Measurements from ENCODE around the gene PLEKHH3.

PLEKHH3 gene, protein sequence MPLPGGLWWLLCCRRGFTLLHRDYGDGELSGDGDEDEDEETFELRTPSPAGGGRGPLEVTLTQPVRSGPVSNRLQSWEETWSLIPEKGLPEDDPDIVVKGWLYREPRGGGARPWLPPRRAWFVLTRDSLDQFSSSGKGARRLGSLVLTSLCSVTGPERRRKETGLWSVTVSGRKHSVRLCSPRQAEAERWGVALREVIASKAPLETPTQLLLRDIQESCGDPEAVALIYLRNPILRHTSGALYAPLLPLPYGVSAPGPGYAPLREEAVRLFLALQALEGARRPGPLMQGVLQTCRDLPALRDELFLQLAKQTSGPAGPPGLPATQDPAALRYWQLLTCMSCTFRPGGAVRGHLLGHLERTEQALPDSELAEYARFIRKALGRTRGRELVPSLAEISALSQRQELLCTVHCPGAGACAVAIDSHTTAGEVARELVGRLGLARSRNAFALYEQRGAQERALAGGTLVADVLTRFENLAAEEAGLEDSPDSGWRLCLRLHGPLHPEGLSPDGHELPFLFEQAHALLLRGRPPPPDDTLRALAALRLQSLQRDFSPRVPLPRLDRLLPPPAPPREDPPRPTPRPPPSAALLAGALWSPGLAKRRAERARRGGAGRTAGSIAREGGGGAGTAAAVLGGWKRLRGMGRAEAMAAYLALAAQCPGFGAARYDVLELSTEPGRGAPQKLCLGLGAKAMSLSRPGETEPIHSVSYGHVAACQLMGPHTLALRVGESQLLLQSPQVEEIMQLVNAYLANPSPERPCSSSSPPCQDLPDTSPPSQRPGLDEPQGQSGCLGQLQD

DNA sequence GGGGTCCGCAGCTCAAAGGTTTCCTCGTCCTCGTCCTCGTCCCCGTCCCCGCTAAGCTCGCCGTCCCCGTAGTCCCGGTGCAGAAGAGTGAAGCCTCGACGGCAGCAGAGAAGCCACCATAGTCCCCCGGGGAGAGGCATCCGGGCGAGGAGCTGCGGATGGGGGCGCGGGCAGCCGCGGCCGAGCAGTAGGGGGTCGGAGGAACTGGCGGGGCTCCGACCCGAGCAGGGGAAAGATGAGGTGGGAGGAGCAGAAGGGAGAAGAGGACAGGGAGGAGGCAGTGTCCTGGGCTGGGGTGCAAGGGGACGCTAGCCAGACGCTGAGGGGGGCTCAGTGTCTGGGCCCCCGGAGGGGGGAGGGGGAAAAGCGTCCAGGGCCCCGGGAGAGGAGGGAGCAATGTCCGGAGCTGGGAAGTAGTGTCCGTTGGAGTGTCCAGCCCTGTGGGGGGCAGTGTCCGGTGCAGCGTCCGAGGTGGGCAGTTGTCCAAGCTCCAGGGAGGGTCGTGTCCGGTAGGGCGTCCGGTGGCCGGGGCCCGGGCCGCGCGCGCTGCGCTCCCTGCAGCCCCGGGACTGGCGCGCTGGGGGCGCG, at the start of gene PLEKHH3:
TSS of gene PLEKHH3 (minus strand) at position 571 of the 588 bp plus-strand sequence. CDS start at position 140, 431 bp downstream.
- peak; percentile 42 for DNase-seq

DNA sequence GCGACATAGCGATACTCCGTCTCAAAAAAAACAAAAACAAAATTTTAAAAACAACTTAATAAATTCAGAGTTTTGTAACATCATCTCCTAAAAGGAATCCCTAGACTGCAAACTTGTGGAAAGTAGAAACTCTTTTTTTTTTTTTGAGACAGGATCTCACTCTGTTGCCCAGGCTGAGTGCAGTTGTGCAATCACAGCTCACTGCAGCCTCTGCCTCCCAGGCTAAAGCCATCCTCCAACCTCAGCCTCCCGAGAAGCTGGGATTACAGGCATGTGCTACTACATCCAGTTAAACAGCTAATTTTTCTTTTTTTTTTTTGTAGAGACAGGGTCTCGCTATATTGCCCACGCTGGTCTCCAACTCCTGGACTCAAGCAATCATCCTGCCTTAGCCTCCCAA, 48.3 kb upstream of the PLEKHH3 start:
- no peak for DNase-seq

DNA sequence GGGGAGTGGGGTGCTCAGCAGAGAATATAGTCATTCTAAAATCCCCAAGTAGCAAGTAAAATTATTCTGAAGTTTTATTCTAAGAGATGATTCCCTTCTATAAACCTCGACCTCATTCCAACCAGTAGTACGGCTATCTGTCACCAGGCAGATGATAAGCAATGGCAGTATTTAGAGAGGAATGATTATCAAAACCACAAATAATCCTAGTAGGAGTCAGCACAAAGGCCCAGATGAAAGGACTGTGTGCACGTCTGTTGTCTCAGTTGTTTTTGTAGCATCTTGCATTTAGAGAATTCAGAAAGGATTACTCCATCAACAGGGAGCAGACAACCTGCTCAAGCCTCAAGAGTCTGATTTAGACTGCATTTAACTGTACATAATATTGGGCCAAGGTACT, 46.8 kb upstream of the PLEKHH3 start:
- no peak for DNase-seq

DNA sequence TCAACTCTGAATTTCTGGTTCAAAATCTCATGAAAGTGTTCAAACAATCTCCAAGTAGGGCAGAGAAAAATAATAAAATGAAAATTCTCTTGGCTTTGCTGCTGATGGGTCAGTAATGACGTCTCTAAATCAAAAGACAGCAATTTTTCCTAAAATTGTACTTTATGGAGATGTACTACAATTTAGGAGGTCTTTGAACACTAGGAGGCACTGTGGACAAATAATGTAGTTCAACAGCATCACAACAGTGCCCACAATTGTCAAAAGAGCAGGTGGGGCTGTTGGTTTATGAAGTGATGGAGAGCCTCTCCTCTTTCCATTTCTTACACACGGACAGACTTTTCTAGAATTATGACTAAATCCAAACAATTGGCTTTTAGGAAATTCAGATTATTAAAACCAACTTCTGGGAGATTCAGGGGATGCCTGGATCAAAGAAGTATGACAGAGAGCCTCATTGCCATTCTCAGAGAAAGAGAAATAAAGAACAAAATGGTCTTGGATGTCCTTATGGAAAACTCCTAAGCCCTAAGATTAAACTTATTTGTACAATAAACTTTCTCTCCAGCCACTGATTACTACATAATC, 44.3 kb upstream of the PLEKHH3 start:
- DNase-seq, result peak; percentile 64

DNA sequence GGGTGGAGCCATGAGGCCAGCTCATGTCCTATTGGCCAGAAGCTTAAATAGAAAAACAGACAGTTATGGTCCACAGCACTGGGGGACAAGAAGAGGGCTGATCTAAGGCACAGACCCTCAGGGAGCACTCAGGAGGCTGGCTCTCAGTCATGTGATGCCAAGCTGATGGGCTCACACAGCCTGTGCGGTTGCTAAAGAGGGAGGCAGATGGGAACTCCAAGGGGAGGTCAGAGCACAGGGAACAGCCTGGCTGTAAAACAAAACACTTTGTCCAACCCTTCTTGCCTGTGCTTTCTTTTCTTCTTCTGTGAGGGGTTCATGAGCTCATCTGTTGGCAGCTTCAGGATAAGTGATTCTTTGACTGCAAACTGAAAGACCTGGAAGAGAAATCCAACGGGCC, 32.8 kb upstream of the PLEKHH3 start:
- no peak for DNase-seq

DNA sequence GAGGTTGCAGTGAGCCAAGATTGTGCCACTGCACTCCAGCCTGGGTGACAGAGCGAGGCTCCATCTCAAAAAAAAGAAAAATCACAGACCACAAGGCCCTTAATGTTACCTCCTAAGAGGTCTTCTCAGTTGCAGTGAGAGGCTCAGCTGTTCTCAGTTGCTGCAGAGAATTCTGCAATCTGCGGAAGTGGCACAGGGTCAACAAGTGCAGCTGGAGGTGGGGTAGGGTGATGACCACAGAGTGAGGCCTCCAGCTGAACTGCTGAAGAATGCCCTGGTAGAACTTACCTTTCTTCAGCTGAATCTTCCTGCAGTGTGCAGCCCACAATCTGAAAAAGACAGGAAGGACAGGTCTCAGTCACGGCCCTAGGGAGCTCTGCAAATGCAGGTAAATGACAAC, 31.8 kb upstream of the PLEKHH3 start:
- DNase-seq, result no peak

DNA sequence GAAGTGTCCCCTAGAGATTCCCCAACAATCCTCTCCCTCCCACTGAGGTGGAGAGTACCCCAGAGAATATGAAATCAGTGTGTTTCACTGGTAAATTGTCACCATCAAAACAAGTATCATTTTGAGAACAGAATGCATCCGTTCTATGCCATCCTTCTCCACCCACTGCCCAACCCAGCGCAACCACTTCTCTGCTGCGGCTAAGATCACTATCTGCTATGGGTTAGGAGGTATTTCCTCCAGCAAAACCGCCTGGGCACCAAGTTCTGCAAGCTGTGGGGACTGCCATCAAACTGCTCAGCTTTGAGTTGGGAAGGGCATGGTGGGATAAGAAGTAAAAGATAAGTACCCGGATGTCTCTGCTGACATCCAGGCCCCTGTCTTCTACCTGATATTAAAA, 29.9 kb upstream of the PLEKHH3 start:
- DNase-seq, result no peak

DNA sequence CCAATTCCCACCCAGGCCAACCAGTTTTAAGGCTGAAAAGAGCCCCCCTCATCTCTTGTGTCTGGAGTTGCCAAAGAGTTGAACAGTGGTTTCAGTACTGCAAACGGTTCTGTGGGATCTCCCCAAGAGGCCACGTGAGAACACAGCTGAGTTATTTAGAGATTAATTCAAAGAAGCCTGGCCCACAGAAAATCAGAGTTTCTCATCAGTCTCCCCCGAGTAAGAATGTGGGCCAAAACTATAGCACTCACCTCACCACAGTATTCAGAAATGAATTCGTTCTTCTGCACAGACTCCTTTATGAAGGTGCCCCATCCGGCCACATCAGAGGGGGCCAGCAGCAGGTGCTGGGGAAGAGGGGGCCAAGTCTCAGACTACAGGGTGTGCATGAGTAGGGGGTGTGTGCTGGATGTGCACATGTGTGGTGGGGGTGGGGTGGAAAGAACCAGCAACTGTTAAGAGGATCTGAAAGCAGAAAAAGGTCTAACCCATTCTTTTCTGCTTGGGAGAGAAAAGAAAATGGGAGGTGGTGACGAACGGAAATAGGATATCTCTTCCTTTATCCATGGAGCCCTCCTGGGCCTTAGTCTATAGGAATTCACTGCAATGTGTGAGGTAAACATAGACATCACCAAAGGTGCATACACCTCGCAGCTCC, 28.2 kb upstream of the PLEKHH3 start:
- no peak for DNase-seq

DNA sequence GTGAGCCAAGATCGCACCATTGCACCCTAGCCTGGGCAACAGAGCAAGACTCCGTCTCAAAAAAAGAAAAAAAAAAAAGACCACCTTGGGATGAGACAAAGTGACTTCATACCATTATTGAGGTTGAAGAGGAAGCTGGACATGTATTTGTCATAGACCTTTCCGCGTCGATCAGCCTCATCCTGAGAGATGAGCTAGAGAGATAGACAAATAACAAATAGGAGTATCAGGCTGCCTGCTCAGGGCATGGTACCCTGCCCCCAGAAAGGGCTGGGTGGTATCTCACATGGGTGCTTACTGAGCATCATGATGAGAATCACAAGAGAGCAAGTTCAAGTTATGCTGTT, 27.7 kb upstream of the PLEKHH3 start:
- no peak for DNase-seq

DNA sequence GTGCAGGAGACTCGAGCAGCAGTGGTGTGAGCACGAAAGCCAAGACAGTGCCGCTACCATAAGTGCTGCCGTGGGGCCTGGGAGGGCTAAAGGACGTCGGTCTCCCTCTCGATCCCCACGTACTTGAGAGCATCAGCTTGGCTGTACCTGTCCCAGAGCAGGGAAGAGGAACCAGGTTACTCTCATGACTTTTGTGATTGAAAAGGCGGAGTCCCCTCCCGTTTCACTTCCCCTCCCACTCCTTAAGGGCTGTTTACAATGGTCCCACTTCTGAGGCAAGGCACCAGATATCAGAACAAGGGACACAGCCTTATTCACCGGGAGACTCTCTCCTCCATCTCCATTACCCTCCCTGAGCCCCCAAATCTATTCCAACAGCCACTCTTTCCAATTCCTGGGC, 25.7 kb upstream of the PLEKHH3 start:
- DNase-seq, result no peak

DNA sequence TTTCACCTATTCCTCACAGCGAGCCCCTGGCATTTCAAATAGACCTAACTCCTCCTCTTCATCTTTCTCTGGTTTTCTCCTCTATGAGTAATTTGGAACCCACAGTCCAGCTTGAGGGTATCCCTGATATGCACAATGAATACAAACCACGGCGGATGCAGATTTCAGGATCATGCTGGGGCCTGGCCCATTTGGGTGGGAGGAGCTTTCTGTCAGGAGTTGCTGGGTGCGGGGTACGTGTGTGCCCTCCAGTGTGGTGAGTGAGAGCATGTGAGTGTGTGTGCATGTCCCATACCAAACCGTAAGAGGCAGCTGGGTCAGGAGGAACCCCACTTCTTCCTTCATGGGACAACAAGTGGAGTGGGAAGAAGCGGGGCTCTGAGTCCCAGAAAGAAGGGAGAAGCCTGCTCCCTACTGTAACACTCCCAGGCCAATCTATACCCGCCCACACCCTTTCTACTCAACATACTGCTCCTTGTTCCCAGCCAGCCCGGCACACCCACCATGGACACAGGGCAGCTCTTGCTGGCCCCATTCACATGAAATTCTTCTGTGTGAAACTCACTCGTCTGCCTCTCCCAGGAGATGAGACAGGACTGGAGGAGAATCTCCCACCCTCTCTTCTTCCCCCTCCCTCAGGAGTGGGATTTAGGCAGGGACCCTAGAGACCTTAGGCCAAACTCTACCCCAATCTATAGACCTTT, 23.9 kb upstream of the PLEKHH3 start:
- no peak for DNase-seq

DNA sequence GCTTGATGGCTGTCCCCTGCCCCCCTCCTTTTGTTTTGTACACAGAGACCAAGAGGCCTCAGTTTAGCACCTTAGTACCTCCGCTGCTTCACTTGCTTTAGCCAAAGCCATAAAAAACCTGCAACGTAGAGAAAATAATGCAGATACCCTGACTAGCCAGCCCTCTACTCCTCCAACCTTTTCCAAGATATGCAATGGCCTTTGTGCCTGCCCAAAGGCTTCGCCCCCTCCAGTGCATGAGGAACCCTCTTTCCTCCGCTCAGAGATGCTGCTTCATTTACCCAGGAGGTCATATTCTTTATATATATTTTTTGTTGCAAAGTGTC, 22.6 kb upstream of the PLEKHH3 start:
- DNase-seq, result no peak

DNA sequence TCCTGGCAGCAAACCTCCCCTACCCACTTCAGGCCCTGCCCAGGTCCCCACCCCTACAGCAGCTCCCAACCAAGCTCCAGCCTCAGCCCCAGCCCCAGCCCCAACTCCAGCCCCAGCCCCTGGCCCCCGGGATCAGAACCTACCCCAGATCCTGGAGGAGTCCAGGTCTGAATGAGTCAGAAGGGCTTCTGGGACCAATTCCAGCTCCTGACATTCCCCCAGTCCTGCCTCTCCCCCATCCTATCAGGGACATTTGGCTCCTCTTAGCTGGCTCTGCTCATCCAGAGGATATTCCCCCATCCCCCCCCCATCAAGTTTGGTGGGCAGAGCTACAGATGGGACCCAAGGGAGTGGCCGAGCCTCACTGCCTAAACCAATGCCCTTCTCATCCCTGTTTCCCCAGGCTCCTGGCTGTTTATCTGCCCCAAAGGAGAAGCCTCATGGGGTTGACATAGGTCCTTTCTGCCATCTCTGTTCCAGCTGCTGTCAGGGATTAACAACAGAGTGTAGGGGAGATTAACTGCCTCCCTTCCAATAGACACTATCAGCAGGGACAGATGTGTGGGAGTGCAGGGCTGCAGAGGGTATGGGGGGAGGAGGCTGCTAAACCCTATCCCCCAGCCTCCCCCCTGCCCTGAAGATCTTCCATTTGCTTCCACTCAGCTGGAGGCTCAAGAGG, 22.1 kb upstream of the PLEKHH3 start:
- no peak for DNase-seq

DNA sequence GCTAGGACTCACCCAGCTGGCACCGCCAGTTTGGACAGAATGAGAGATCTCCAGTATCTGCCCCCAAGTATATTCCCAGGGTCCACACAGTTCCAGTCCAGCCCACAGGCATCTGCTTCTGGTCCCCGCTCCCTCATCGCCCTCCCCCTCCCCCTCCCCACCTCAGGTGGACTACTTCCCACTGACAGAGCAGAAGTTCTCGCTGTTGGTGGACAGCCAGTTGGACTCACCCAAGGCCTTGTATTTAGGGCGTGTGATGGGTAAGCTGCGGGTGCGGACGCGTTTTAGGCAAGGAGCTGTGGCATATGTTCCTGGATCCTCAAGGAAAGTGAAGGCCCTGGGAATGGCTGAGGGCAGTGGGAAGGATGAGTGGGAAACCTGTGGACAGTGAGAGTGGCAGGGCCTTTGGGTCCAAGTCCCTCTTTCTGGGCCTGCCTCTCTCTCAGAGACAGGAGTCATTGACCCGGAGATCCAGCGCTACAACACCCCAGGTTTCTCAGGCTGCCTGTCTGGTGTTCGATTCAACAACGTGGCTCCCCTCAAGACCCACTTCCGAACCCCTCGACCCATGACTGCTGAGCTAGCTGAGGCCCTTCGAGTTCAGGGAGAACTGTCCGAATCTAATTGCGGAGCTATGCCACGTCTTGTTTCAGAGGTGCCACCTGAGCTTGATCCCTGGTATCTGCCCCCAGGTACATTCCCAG, 20.5 kb upstream of the PLEKHH3 start:
- no peak for DNase-seq

DNA sequence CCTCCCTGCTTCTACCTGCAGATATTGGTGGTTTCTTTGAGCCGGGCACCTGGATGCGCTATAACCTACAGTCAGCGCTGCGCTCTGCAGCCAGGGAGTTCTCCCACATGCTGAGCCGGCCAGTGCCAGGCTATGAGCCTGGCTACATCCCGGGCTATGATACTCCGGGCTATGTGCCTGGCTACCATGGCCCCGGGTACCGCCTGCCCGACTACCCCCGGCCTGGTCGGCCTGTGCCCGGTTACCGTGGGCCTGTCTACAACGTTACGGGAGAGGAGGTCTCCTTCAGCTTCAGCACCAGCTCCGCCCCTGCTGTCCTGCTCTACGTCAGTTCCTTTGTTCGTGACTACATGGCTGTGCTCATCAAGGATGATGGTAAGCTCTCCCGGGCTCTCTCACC, 18.7 kb upstream of the PLEKHH3 start:
- DNase-seq, result no peak

DNA sequence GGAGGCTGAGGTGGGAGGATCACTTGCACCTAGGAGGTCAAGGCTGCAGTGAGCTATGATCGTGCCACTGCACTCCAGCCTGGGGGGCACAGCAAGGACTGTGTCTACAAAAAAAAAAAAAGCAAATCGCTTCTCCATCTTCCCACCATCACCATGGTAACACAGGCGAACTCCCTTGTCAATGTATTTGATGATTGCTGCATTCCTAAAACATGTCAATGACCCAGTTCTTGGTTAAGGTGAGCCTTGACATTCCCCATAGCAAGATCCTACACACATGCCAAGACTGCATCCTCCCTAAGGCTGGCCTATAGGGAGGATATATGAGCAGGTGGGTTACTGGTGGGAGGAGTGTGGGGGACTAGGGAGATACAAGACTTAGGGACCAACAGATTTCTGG, 17.7 kb upstream of the PLEKHH3 start:
- no peak for DNase-seq

DNA sequence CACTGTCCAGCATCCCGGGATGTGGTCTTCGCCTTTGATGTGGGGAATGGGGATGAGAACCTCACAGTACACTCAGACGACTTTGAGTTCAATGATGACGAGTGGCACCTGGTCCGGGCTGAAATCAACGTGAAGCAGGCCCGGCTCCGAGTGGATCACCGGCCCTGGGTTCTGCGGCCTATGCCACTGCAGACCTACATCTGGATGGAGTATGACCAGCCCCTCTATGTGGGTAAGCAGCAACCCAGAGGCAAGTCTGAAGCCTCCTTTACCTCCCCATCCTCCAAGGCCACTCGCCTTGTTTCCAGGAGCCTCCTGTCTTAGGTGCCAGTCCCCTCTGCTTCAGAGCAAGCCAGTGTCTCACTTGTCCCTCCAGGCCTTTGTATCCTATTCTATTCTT, 15.7 kb upstream of the PLEKHH3 start:
- DNase-seq, result no peak

DNA sequence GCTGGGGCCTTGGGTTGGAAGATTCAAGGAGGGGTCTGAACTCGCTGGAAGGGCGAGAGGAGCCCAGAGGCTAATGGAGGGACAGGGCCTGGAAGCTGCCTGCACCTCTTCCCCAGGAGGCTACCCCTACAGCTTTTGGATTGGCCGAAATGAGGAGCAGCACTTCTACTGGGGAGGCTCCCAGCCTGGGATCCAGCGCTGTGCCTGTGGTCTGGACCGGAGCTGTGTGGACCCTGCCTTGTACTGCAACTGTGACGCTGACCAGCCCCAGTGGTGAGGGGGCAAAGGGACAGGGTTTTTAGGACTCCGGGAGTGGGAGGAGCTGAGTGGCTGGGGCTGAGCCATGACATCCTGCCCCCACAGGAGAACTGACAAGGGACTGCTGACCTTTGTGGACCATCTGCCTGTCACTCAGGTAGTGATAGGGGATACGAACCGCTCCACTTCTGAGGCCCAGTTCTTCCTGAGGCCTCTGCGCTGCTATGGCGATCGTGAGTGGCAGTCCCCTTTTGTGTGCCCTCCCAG, 14.3 kb upstream of the PLEKHH3 start:
- DNase-seq, result no peak

DNA sequence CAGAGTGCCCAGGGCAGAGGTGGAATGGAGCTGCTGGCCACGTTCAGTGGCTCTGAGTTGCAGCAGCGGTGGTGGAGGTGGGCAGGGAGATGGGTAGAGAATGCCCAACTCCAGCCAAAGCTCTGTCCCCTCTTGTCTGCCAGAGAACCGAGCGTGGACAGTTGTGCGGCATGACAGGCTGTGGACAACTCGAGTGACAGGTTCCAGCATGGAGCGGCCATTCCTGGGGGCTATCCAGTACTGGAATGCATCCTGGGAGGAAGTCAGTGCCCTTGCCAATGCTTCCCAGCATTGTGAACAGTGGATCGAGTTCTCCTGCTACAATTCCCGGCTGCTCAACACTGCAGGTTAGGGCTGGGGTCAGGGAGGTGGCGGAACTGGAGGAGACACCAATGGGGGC, 13.8 kb upstream of the PLEKHH3 start:
- no peak for DNase-seq

DNA sequence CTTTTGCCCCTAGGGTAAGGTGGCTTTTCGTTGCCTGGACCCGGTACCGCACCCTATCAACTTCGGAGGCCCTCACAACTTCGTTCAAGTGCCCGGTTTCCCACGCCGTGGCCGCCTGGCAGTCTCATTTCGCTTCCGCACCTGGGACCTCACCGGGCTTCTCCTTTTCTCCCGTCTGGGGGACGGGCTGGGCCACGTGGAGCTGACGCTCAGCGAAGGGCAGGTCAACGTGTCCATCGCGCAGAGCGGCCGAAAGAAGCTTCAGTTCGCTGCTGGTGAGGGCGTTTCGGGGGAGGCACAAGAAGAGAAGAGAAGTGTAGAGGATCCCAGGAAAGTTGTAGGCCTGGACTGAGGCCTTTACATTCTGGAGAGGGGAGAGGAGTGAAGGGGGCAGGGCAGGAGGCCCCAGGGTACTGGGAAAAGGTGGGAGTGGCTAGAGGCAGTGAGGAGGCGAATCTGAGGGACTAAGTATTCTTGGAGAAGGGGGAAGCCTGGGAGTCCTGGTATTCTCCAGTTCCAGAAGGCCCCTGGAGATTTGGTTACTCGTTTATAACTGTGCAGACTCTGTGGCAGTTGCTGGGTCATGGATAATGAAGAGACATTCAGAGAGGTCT, 11.0 kb upstream of the PLEKHH3 start:
- no peak for DNase-seq
